Skeletal muscle tissue (tissue), 4 donors: ENCODE measurements around the gene KDM4C. TPM values are rescaled to one million over a fixed set of nuclear protein-coding genes. Genes with fewer than 3 reads are reported as not detected.

Source experiments
- H3K27ac ChIP-seq: one replicate; pipeline ENCODE4 v1.7.0; 2013; ENCODE audit warnings: mild to moderate bottlenecking, low read depth, low read length, inconsistent platforms
- H3K27me3 ChIP-seq, 3 donors: one replicate each; pipeline ENCODE4 v1.7.0; 2013; ENCODE audit warnings: low read length in 3 of 3; ENCODE audit not compliant: control insufficient read depth in 3 of 3, insufficient read depth in 3 of 3
- H3K36me3 ChIP-seq, 3 donors: one replicate each; pipeline ENCODE4 v1.7.0; 2013; ENCODE audit warnings: low read length in 3 of 3; ENCODE audit not compliant: control insufficient read depth in 3 of 3, insufficient read depth in 3 of 3
- H3K4me1 ChIP-seq, 3 donors: one replicate each; pipeline ENCODE4 v1.7.0; 2013; ENCODE audit warnings: low read length in 3 of 3, mild to moderate bottlenecking in 3 of 3; ENCODE audit not compliant: control insufficient read depth in 3 of 3, insufficient read depth in 3 of 3
- H3K4me3 ChIP-seq, 3 donors: one replicate each; pipeline ENCODE4 v1.7.0; 2013; ENCODE audit warnings: low read length in 3 of 3
- H3K9ac ChIP-seq, 3 donors: one replicate each; pipeline ENCODE4 v1.7.0; 2013; ENCODE audit warnings: low read length in 3 of 3, mild to moderate bottlenecking in 3 of 3, moderate library complexity in 2 of 3, low read depth in 1 of 3
- H3K9me3 ChIP-seq, 3 donors: one replicate each; pipeline ENCODE4 v1.7.0; 2013; ENCODE audit warnings: low read length in 3 of 3; ENCODE audit not compliant: control insufficient read depth in 3 of 3
- total RNA-seq: library from RNA; depleted of rRNA; stranded (reverse); fragments of >200 nt; gene quantifications from one replicate; pipeline ENCODE4 v1.2.3, GENCODE V29; 2014
- donor health status: Osteomylitis.

The KDM4C gene
- total RNA-seq, 1 donor from 2014 or later: 50.1 TPM

- H3K9ac ChIP-seq: no peak overlapping the region
Observed at GRCh38 chr9:7164440-7165330, 406.9 kb downstream of the KDM4C start.

GRCh38 chr9:7165331-7165975 lies 407.7 kb downstream of the KDM4C start:
- no peak overlapping the region for H3K4me3 ChIP-seq
- H3K4me1 ChIP-seq: peaks cover 0 to 16% (median 3%) of the 10 kb centered on the region in 3 donors
- H3K9ac ChIP-seq: no peak overlapping the region
- H3K27ac ChIP-seq: no peak overlapping the region
- no peaks in the 10 kb centered on the region for H3K27me3 ChIP-seq
- H3K9me3 ChIP-seq: no peaks in the 10 kb centered on the region
- peaks cover 0 to 14% (median 4%) of the 10 kb centered on the region in 3 donors for H3K36me3 ChIP-seq

More at GRCh38 chr9:7164440-7165330, 406.9 kb downstream of the KDM4C start:
- no peak overlapping the region for H3K4me3 ChIP-seq
- H3K4me1 ChIP-seq: peaks cover 0 to 12% (median 3%) of the 10 kb centered on the region in 3 donors
- peaks cover 0 to 11% (median 4%) of the 10 kb centered on the region in 3 donors for H3K36me3 ChIP-seq
- H3K9me3 ChIP-seq: no peaks in the 10 kb centered on the region
- no peaks in the 10 kb centered on the region for H3K27me3 ChIP-seq
- H3K27ac ChIP-seq: no peak overlapping the region

- Histone ChIP-seq H3K36me3 (peaks cover 0 to 14% (median 4%) of the 10 kb centered on the region in 3 donors), H3K4me1 (peaks cover 0 to 16% (median 3%) of the 10 kb centered on the region in 3 donors), H3K27ac (no peak overlapping the region), H3K9ac (no peak overlapping the region), H3K9me3 (no peaks in the 10 kb centered on the region), H3K27me3 (no peaks in the 10 kb centered on the region), H3K4me3 (no peak overlapping the region)
Observed at GRCh38 chr9:7166074-7166473, 408.3 kb downstream of the KDM4C start.

- no peak overlapping the region for H3K9ac ChIP-seq
- no peaks in the 10 kb centered on the region for H3K9me3 ChIP-seq
- no peaks in the 10 kb centered on the region for H3K27me3 ChIP-seq
- H3K27ac ChIP-seq: no peak overlapping the region
- peaks cover 0 to 14% (median 5%) of the 10 kb centered on the region in 3 donors for H3K36me3 ChIP-seq
- H3K4me1 ChIP-seq: peaks cover 16 to 31% (median 21%) of the 10 kb centered on the region in 3 donors
- no peak overlapping the region for H3K4me3 ChIP-seq
Observed at GRCh38 chr9:7169717-7170389, 412.1 kb downstream of the KDM4C start.

GRCh38 chr9:7171396-7172153 lies 413.8 kb downstream of the KDM4C start:
- no peaks in the 10 kb centered on the region for H3K9me3 ChIP-seq
- no peaks in the 10 kb centered on the region for H3K27me3 ChIP-seq
- H3K27ac ChIP-seq: no peak overlapping the region
- H3K4me3 ChIP-seq: no peak overlapping the region
- peaks cover 16 to 34% (median 21%) of the 10 kb centered on the region in 3 donors for H3K4me1 ChIP-seq
- H3K36me3 ChIP-seq: peaks cover 0 to 8% (median 2%) of the 10 kb centered on the region in 3 donors
- H3K9ac ChIP-seq: no peak overlapping the region

GRCh38 chr9:7172154-7173115 lies 414.7 kb downstream of the KDM4C start:
- Histone ChIP-seq H3K4me3 (no peak overlapping the region), H3K4me1 (peaks cover 16 to 34% (median 21%) of the 10 kb centered on the region in 3 donors), H3K9ac (no peak overlapping the region), H3K36me3 (peaks cover 0 to 8% (median 2%) of the 10 kb centered on the region in 3 donors), H3K27me3 (no peaks in the 10 kb centered on the region), H3K27ac (no peak overlapping the region), H3K9me3 (no peaks in the 10 kb centered on the region)

- peaks cover 16 to 34% (median 21%) of the 10 kb centered on the region in 3 donors for H3K4me1 ChIP-seq
- no peak overlapping the region for H3K4me3 ChIP-seq
- no peak overlapping the region for H3K27ac ChIP-seq
- H3K9ac ChIP-seq: no peak overlapping the region
- peaks cover 0 to 8% (median 2%) of the 10 kb centered on the region in 3 donors for H3K36me3 ChIP-seq
- no peaks in the 10 kb centered on the region for H3K27me3 ChIP-seq
- no peaks in the 10 kb centered on the region for H3K9me3 ChIP-seq
Observed at GRCh38 chr9:7173139-7173538, 415.4 kb downstream of the KDM4C start.

- Histone ChIP-seq H3K27me3 (no peaks in the 10 kb centered on the region), H3K4me3 (no peak overlapping the region), H3K9ac (no peak overlapping the region), H3K36me3 (peaks cover 0 to 8% (median 2%) of the 10 kb centered on the region in 3 donors), H3K4me1 (peaks cover 16 to 34% (median 21%) of the 10 kb centered on the region in 3 donors), H3K9me3 (no peaks in the 10 kb centered on the region), H3K27ac (no peak overlapping the region)
Observed at GRCh38 chr9:7174301-7174700, 416.5 kb downstream of the KDM4C start.
